Heart left ventricle (tissue), 13 donors: ENCODE results near the gene OCRL.

ENCODE experiments used
- CTCF ChIP-seq, 12 donors: fragments of 200-600 bp; sonication (generic) in 4 of 12; IDR thresholded peaks; one replicate each; pipeline versions ENCODE4 v1.5.0 to v1.8.0; 2018 to 2022; ENCODE audit warnings: antibody characterized with exemption in 12 of 12, mild to moderate bottlenecking in 5 of 12
- POLR2A ChIP-seq, 2 donors: fragments of 450-650 bp; IDR thresholded peaks; one replicate each; pipeline ENCODE4 v1.6.1; 2017; ENCODE audit warnings: antibody characterized with exemption in 2 of 2, mild to moderate bottlenecking in 2 of 2, moderate library complexity in 2 of 2
- donor health status: ischemic (EF 13 %, LVEDD 7.1; RV severe dilation, severe dysfunction).
- donor health status: DM: no; HTN: yes; CAD: no.
- donor health status: DM: no; HTN: no; CAD: no.
- donor health status: ischemic (EF 25% LVEDD 6.9; RV normal size, moderate dysfunction).
- donor health status: ischemic (EF 25% LVEDD 5.7; RV mildly dilated, moderate dysfunction).
- donor health status: ischemic (EF 35%, LVEDD 5.7; RV mildly dilated, moderate dysfunction).
- donor health status: nonischemic (EF 11% LVEDD 7.7; RV severe dilation, severe dysfunction).
- donor health status: DM: yes; HTN: yes; CAD: no.
- donor health status: PGD.
- donor health status: ischemic (EF 29% LVEDD 5.4; RV normal size, mild dysfunction).
- donor health status: nonischemic (EF 23%, LVEDD 6.1; RV moderate dilation, normal function).

GRCh38 chrX:129638917-129639316 lies 98.9 kb downstream of the OCRL start:
- no peak for TF ChIP-seq POLR2A (IDR thresholded peaks at IDR 0.05)
- no peak for TF ChIP-seq CTCF (IDR thresholded peaks at IDR 0.05)
